Measurements from ENCODE around the gene C22orf39. TPM values are rescaled to one million over a fixed set of nuclear protein-coding genes. Genes with fewer than 3 reads are reported as not detected.

The C22orf39 gene
- total RNA-seq, 1 donor from 2014 or later: 58.5 TPM

DNA sequence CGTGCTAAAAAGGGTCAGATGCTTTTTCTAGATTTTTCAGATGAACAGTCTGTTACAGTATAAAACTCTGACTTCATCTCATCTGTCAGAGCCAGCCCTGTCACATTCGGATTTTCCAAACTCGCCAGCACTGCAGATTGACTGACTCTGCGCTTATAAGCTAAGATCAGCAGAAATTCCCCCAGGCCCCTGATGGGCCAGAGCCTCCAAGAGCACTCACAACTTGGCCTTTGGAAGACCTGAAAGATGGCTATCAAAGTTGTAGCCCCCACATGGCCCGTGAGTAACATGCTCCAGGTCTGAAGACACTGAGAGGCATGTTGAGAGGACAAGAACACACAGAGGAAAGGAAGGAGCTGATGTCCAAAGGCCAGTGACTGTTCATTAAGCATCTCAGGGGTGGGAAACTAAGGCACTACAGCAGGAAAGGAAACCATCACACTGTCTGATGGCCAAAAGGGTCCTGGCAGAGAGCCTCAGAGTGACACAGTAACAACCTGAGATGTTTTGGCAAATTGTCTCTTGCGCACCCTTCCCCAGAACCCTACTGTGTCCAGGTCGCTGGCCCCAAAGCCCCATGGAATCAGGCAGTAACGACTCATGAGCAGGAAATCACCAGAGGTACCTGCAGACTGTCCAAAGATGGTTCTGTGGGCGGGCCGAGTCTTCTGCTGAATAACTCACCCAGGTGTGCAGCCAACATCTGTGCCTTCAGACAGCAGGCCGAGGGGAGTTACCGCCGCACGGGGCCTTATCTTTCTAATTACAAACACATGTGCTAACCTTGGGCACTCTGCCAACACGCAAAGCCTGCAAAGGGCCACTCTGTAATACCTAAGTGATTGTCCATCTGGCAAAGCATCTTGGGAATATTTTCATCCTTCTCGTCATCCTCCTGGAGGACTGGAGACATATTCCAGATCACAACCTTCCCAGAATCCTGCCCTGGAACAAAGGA is 39.6 kb downstream of the C22orf39 start:
- Histone ChIP-seq H3K36me3 (peaks cover 50 to 56% of the 10 kb centered on the region in 2 donors), H3K4me3 (no peak overlapping the region), H3K9me3 (no peaks in the 10 kb centered on the region), H3K27me3 (no peaks in the 10 kb centered on the region), H3K27ac (no peak overlapping the region), H3K4me1 (no peaks in the 10 kb centered on the region)
- no peak for DNase-seq (ENCODE audit: low spot score in 2 of 2)
- TF ChIP-seq, protein P1, sequence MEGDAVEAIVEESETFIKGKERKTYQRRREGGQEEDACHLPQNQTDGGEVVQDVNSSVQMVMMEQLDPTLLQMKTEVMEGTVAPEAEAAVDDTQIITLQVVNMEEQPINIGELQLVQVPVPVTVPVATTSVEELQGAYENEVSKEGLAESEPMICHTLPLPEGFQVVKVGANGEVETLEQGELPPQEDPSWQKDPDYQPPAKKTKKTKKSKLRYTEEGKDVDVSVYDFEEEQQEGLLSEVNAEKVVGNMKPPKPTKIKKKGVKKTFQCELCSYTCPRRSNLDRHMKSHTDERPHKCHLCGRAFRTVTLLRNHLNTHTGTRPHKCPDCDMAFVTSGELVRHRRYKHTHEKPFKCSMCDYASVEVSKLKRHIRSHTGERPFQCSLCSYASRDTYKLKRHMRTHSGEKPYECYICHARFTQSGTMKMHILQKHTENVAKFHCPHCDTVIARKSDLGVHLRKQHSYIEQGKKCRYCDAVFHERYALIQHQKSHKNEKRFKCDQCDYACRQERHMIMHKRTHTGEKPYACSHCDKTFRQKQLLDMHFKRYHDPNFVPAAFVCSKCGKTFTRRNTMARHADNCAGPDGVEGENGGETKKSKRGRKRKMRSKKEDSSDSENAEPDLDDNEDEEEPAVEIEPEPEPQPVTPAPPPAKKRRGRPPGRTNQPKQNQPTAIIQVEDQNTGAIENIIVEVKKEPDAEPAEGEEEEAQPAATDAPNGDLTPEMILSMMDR (IDR thresholded peaks at IDR 0.05): no peak
- intact Hi-C loops (cut with DNase I): no loop called here

DNA sequence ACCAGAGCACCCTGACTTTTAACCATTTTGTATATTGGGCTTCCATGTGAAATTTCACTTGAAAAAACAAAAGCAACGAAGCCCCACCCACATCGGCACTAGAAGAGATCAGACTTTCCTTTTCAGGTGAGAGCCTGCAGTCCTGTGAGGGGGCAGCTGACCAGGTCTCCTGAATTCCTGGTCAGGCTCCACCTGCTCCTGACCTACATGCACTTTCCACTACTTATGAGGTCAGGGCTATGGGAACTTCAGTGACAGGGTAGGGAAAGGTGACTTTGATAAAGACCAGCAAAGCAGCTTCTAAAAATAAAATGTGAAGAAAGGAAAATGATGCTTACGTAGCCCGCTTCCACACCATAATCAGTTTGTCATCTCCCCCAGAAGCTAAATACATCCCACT is 40.7 kb downstream of the C22orf39 start:
- intact Hi-C loops (cut with DNase I): no loop called here
- no peak overlapping the region for H3K4me3 ChIP-seq
- H3K4me1 ChIP-seq: no peaks in the 10 kb centered on the region
- TF ChIP-seq, protein P1 (IDR thresholded peaks at IDR 0.05): no peak
- H3K9me3 ChIP-seq: no peaks in the 10 kb centered on the region
- no peak overlapping the region for H3K27ac ChIP-seq
- no peaks in the 10 kb centered on the region for H3K27me3 ChIP-seq
- peaks cover 50 to 56% of the 10 kb centered on the region in 2 donors for H3K36me3 ChIP-seq
- DNase-seq (ENCODE audit: low spot score in 2 of 2): no peak

DNA sequence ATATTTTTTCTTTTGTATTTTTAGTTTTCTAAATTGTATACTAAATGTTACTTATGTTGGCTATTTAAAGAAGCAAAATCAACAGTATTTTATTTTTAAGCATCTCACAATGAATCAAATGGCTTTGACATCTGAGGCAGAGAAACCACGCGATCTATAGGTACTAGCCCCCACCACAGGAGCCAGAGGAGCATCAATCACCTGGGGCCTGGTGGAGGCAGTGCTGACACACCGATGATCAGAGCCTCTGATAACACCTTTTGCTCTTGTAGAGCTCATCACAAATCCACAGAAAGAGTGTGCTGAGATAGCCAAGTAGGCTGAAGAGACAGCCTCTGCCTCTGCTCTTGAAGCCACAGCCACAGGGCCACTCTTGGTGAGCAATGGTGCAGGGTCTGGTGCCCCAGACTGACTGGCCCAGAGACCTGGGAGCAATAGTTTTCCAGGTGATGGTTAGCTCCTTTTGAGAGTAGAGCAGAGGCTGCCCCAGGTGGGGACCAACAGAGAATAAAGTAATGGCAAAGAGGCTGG is 41.2 kb downstream of the C22orf39 start:
- Histone ChIP-seq H3K27ac (no peak overlapping the region), H3K4me3 (no peak overlapping the region), H3K4me1 (no peaks in the 10 kb centered on the region), H3K36me3 (peaks cover 55 to 57% of the 10 kb centered on the region in 2 donors), H3K9me3 (no peaks in the 10 kb centered on the region), H3K27me3 (no peaks in the 10 kb centered on the region)
- DNase-seq (ENCODE audit: low spot score in 2 of 2): no peak
- TF ChIP-seq, protein P1 (IDR thresholded peaks at IDR 0.05): no peak
- intact Hi-C loops (cut with DNase I): no loop called here

DNA sequence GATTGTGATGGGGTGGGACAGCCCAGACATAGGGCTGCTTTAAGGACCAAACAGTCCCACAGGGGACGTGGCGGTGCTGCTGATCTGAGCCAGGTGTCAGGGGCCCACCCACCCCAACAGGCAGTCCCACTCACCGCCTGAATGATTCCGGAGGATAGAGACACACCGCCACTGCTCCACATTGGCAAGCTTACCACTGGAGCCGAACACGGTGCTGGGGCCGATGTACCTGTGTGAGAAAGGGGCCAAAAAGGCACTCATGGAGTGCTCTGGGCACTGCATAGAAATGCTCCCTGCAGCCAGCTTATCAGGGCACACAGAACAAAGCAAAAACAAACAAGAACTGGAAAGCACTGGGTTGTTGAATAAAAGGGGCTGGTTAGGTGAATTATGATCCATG is 41.9 kb downstream of the C22orf39 start:
- Histone ChIP-seq H3K36me3 (peaks cover 57 to 64% of the 10 kb centered on the region in 2 donors), H3K27me3 (no peaks in the 10 kb centered on the region), H3K27ac (no peak overlapping the region), H3K9me3 (no peaks in the 10 kb centered on the region), H3K4me1 (no peaks in the 10 kb centered on the region), H3K4me3 (no peak overlapping the region)
- TF ChIP-seq, protein P1 (IDR thresholded peaks at IDR 0.05): no peak
- no peak for DNase-seq (ENCODE audit: low spot score in 2 of 2)
- intact Hi-C loops (cut with DNase I): no loop called here

DNA sequence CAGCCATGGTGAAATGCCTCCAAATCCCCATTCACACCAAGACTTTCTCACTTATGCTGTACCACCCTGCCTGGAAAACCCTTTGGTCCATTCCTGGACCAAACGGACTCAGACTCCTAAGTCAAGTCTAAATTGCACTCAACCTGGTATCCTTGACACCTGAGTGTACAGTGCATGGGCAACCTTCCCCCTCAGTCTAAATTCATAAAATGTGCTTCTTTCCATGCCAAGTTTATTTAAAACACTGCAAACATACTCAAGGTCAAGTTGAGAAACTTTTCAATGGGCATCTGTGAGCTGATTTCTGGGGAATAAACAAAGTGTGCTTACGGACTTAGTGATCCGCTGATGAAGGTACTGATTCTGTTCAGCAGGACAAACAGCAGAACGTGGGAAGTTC is 42.4 kb downstream of the C22orf39 start:
- no peak overlapping the region for H3K4me3 ChIP-seq
- H3K27ac ChIP-seq: no peak overlapping the region
- H3K9me3 ChIP-seq: no peaks in the 10 kb centered on the region
- intact Hi-C loops (cut with DNase I): no loop called here
- no peaks in the 10 kb centered on the region for H3K27me3 ChIP-seq
- TF ChIP-seq, protein P1 (IDR thresholded peaks at IDR 0.05): no peak
- H3K36me3 ChIP-seq: peaks cover 56 to 65% of the 10 kb centered on the region in 2 donors
- no peaks in the 10 kb centered on the region for H3K4me1 ChIP-seq
- DNase-seq (ENCODE audit: low spot score in 2 of 2): no peak

Measured in ascending aorta (tissue), 2 donors.